Gastroesophageal sphincter (tissue), 3 donors: Measurements from ENCODE around the gene RESP18.

Experiments used
- POLR2A ChIP-seq, 2 donors: fragments of 450-650 bp; IDR thresholded peaks; one replicate each; pipeline ENCODE4 v1.6.1; 2017; ENCODE audit warnings: antibody characterized with exemption in 2 of 2, mild to moderate bottlenecking in 2 of 2, moderate library complexity in 1 of 2
- POLR2AphosphoS5 ChIP-seq: sonication (generic); formaldehyde crosslinking; IDR thresholded peaks from one replicate; pipeline ENCODE4 v1.6.1; 2017; ENCODE audit warnings: antibody characterized with exemption
- TF ChIP-seq, protein P1 (sequence below), 4 experiments: fragments of 200-600 bp in 2 of 4; fragments of 450-650 bp in 2 of 4; sonication (generic) in 1 of 4; IDR thresholded peaks; one replicate each; pipeline ENCODE4 v1.5.1; 2017 to 2019; ENCODE audit warnings: antibody characterized with exemption in 4 of 4, mild to moderate bottlenecking in 2 of 4, moderate library complexity in 2 of 4

DNA sequence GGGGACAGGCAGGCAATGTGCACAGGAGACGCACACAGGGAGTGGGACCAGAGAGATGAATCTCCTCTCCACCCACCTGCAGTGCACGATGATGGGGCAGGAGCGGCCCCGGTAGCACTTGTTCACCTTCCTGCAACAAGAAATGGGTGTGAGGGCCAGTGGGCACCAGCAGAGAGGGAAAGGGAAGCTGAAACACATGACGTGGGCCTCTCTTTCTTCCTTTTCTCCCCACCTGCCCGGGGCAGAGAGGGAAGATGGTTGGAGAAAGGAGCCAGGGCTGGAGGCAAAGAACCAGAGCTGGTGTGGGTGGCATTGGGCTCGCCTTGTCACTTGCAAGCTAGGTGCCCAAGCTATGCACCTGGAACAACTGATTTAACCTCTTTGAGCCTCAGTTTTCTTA lies 41.1 kb downstream of the RESP18 start:
- TF ChIP-seq, protein P1, sequence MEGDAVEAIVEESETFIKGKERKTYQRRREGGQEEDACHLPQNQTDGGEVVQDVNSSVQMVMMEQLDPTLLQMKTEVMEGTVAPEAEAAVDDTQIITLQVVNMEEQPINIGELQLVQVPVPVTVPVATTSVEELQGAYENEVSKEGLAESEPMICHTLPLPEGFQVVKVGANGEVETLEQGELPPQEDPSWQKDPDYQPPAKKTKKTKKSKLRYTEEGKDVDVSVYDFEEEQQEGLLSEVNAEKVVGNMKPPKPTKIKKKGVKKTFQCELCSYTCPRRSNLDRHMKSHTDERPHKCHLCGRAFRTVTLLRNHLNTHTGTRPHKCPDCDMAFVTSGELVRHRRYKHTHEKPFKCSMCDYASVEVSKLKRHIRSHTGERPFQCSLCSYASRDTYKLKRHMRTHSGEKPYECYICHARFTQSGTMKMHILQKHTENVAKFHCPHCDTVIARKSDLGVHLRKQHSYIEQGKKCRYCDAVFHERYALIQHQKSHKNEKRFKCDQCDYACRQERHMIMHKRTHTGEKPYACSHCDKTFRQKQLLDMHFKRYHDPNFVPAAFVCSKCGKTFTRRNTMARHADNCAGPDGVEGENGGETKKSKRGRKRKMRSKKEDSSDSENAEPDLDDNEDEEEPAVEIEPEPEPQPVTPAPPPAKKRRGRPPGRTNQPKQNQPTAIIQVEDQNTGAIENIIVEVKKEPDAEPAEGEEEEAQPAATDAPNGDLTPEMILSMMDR (IDR thresholded peaks at IDR 0.05) = no peak
- TF ChIP-seq POLR2A (IDR thresholded peaks at IDR 0.05) (no peak), POLR2AphosphoS5 (no peak)
